Right ventricle myocardium superior (tissue), 1 donor: ENCODE results near the gene PYGM. TPM values are rescaled to one million over a fixed set of nuclear protein-coding genes. Genes with fewer than 3 reads are reported as not detected.
A peak's percentile ranks its signal among the peaks of the same experiment; 100 is the strongest.

Experiments
- ATAC-seq: fragments of 200-7000 bp; cut with Tn5 transposase; one replicate; pipeline ENCODE4 v1.9.1; 2020; ENCODE audit warnings: mild to moderate bottlenecking; ENCODE audit not compliant: poor library complexity
- DNase-seq: peaks from one replicate; pipeline ENCODE4 v3.0.0-alpha.2; 2020
- intact Hi-C: fragments of 100-400 bp; cut with DNase I; formaldehyde crosslinking; loops from one replicate; pipeline ENCODE4 v1.11.2; 2022
- total RNA-seq: library from RNA; stranded (reverse); fragmentation: NEBNext Ultra II Directional; extraction: Animal tissue kit (Norgen Biotek cat#: 25700); gene quantifications from one replicate; pipeline ENCODE4 v1.2.1, GENCODE V29; 2021
- donor health status: DM: no; HTN: yes; CAD: no; lungs with severe emphysema.

PYGM gene
- total RNA-seq, 1 donor from 2014 or later = 183 TPM

- intact Hi-C loops = no loop called here
- ATAC-seq = no peak
- peak; percentile 62 for DNase-seq
Measured at GRCh38 chr11:64744544-64745188, 15.1 kb downstream of the PYGM start.

- intact Hi-C loops = no loop called here
- DNase-seq (peak; percentile 93), ATAC-seq (peak; percentile 67)
Measured at GRCh38 chr11:64743591-64744543, 15.9 kb downstream of the PYGM start, which contains the start of gene RASGRP2. RASGRP2 (minus strand) TSS chr11:64744142; CDS start chr11:64742866, 1,276 bp downstream.

GRCh38 chr11:64742889-64743590, 16.7 kb downstream of the PYGM start:
- DNase-seq (peak; percentile 91), ATAC-seq (peak; percentile 68)
- intact Hi-C loops = no loop called here

- intact Hi-C loops = no loop called here
- ATAC-seq = no peak
- peak; percentile 59 for DNase-seq
Measured at GRCh38 chr11:64742087-64742888, 17.5 kb downstream of the PYGM start.

GRCh38 chr11:64741375-64742086, 18.2 kb downstream of the PYGM start:
- ATAC-seq (no peak), DNase-seq (no peak)
- intact Hi-C loops = no loop called here

GRCh38 chr11:64739871-64740270, 19.9 kb downstream of the PYGM start:
- DNase-seq = no peak
- intact Hi-C loops = no loop called here
- no peak for ATAC-seq

- DNase-seq (no peak), ATAC-seq (no peak)
- intact Hi-C loops = no loop called here
Measured at GRCh38 chr11:64736654-64737053, 23.1 kb downstream of the PYGM start.

GRCh38 chr11:64735725-64736259, 24.0 kb downstream of the PYGM start:
- ATAC-seq = no peak
- intact Hi-C loops = no loop called here
- DNase-seq = no peak

- intact Hi-C loops = no loop called here
- DNase-seq (no peak), ATAC-seq (peak; percentile 44)
Measured at GRCh38 chr11:64734811-64735724, 24.7 kb downstream of the PYGM start.

- no peak for ATAC-seq
- intact Hi-C loops = no loop called here
- no peak for DNase-seq
Measured at GRCh38 chr11:64731601-64732000, 28.2 kb downstream of the PYGM start.

- ATAC-seq = no peak
- DNase-seq = peak; percentile 48
- intact Hi-C loops = no loop called here
Measured at GRCh38 chr11:64729851-64730382, 29.9 kb downstream of the PYGM start.

- ATAC-seq (no peak), DNase-seq (peak; percentile 21)
- intact Hi-C loops = no loop called here
Measured at GRCh38 chr11:64728757-64729365, 30.9 kb downstream of the PYGM start.

- DNase-seq (peak; percentile 10), ATAC-seq (no peak)
- intact Hi-C loops = no loop called here
Measured at GRCh38 chr11:64726867-64727530, 32.8 kb downstream of the PYGM start.

- intact Hi-C loops = no loop called here
Measured at GRCh38 chr11:64726211-64726641, 33.5 kb downstream of the PYGM start.

GRCh38 chr11:64724863-64725532, 34.8 kb downstream of the PYGM start:
- ATAC-seq = no peak
- intact Hi-C loops = loop anchor here (5.0 kb wide), 1 partner anchor 38 kb away; no protein-coding TSS in a partner anchor
- DNase-seq = no peak

More at GRCh38 chr11:64726211-64726641, 33.5 kb downstream of the PYGM start:
- DNase-seq (peak; percentile 12), ATAC-seq (no peak)
